ENCODE results near the gene OR10D3.
"Not testable (repeated sequence)": the region's sequence is repeated elsewhere in the genome, so short reads cannot be mapped to it uniquely, and the experiment has no call there.

Gene OR10D3

DNA sequence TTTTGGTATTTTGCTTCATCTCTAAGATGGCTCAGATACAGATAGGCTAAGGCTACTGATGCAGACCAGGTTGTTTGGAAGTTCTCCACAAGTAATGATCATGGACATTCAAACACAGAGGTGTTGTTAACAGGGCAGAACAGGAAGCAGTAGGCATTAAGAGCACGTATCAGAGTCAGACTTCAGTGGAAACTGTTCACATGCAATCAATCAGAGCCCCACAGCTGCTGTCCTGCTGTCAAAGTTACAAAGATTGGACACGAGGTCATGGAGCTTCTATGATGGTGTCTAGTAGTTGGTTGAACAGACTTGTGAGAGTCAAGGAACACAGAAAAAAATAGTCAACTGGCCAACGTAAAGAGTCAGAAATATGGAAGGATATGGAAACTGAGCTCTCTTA lies 19.8 kb downstream of the OR10D3 start:
- Histone ChIP-seq H3K9me3 (replicated peaks in 1 of 11) (0 out of 22 replicates have a peak, but pooled peaks cover 0 to 9% (median 0%) of the 10 kb centered on the region in 11 experiments), H4K20me1 (no peaks in the 10 kb centered on the region), H3K27ac (no peak overlapping the region), H3K27me3 (no peaks in the 10 kb centered on the region), H3K4me3 (no peak overlapping the region), H3K4me2 (no peak overlapping the region), H3K4me1 (peaks cover 0 to 9% (median 0%) of the 10 kb centered on the region in 10 experiments; a peak in 4 of 20 replicates), H3K9ac (no peak overlapping the region), H3K36me3 (no peaks in the 10 kb centered on the region)
- no peak for TF ChIP-seq Cebpa-rat (IDR thresholded peaks at IDR 0.05)

DNA sequence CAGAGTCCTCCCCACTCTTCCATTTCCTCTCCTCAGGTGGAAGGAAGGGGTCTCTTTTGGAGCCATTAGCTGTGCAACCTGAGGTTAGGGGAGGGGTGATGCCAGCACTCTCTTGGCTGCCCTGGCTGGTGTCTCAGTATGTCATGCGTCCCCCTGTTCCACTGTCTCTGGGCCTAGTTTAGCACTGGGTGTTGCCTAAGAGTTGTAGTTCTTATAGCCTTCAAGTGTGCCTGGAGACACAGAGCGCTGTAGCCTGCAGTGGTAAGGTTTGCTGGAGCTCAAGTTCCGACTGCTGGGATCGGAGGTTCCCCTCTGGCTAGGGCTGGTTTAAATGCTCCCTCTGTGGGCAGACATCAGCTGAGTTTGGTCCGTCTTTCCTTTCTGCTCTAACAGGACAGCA lies 20.9 kb downstream of the OR10D3 start:
- H4K20me1 ChIP-seq: no peaks in the 10 kb centered on the region
- H3K27ac ChIP-seq: no peak overlapping the region
- no peak overlapping the region for H3K4me3 ChIP-seq
- H3K9me3 ChIP-seq (replicated peaks in 1 of 11): 0 out of 22 replicates have a peak, but pooled peaks cover 0 to 4% (median 0%) of the 10 kb centered on the region in 11 experiments
- no peaks in the 10 kb centered on the region for H3K36me3 ChIP-seq
- H3K27me3 ChIP-seq: no peaks in the 10 kb centered on the region
- H3K9ac ChIP-seq: no peak overlapping the region
- no peak for TF ChIP-seq Cebpa-rat (IDR thresholded peaks at IDR 0.05)
- no peak overlapping the region for H3K4me2 ChIP-seq
- peaks cover 0 to 9% (median 0%) of the 10 kb centered on the region in 10 experiments; a peak in 3 of 20 replicates for H3K4me1 ChIP-seq

GRCh38 chr11:124207102-124207792 lies 24.1 kb downstream of the OR10D3 start:
- no peaks in the 10 kb centered on the region for H3K36me3 ChIP-seq
- TF ChIP-seq Cebpa-rat (IDR thresholded peaks at IDR 0.05): no peak
- H3K4me2 ChIP-seq: peak overlapping the region in 2 of 11 experiments; percentile 46 to 52; a peak in 4 of 22 replicates
- H3K4me3 ChIP-seq: no peak overlapping the region
- H3K27me3 ChIP-seq: no peaks in the 10 kb centered on the region
- no peaks in the 10 kb centered on the region for H3K9me3 ChIP-seq (replicated peaks in 1 of 11)
- peaks cover 0 to 9% (median 0%) of the 10 kb centered on the region in 10 experiments; a peak in 3 of 20 replicates for H3K4me1 ChIP-seq
- H4K20me1 ChIP-seq: no peaks in the 10 kb centered on the region; a peak in 1 of 22 replicates
- H3K27ac ChIP-seq: no peak overlapping the region
- no peak overlapping the region for H3K9ac ChIP-seq

DNA sequence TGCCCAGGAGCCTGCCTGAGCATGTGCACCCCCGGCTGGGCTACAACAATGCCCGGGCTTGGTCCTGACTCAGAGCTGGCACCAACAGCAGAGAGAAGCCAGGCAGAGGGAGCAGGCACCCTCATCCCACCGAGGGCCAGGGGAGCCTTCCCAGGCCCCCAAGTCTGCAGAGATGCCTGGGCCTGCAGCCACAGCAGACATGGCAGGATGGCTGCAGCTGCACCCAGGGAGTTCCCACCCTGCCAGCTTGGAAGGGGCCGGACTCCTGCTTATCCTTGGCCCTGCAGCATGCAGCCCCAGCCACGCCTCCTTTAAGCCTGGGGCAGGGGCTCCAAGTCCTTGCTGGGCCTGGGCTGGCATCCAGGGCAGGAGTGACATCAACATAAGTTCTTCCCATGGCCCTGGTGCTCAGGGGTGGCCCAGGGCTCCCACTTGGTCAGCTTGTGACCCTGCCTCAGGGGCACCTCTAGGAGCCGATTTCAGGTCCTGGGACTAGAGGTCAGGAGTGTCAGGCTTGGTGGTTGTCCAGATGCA lies 26.7 kb downstream of the OR10D3 start:
- Histone ChIP-seq H3K9me3 (replicated peaks in 1 of 11) (no peaks in the 10 kb centered on the region), H3K4me1 (peaks cover 0 to 9% (median 0%) of the 10 kb centered on the region in 10 experiments; a peak in 3 of 20 replicates), H3K4me3 (no peak overlapping the region), H3K27ac (no peak overlapping the region), H4K20me1 (no peaks in the 10 kb centered on the region; a peak in 1 of 22 replicates), H3K9ac (no peak overlapping the region), H3K4me2 (no peak overlapping the region), H3K27me3 (no peaks in the 10 kb centered on the region), H3K36me3 (no peaks in the 10 kb centered on the region)
- no peak for TF ChIP-seq Cebpa-rat (IDR thresholded peaks at IDR 0.05)

DNA sequence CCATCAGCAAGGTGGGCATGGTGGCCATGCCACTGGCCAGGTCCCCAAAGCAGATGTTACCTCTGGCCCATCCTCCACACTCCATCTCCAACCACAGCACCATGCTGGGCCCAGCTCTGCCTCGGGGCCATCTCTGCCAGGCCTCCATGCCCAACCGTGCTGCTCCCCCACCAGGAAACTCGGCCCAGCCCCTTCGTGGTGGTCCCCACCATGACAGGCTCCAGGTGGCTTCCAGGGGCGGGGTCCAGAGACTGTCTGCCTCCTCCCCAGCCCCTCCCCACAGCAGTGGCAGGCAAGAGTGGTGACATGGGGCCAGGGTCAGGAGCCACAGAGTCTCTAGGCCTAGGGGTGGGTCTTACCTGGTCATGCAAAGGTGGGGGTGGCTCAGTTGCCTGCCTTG lies 27.3 kb downstream of the OR10D3 start:
- Histone ChIP-seq H3K4me1 (peaks cover 0 to 9% (median 0%) of the 10 kb centered on the region in 10 experiments; a peak in 3 of 20 replicates), H3K4me2 (no peak overlapping the region), H3K4me3 (no peak overlapping the region), H3K9me3 (replicated peaks in 1 of 11) (no peaks in the 10 kb centered on the region), H3K27ac (no peak overlapping the region), H3K9ac (no peak overlapping the region), H3K27me3 (no peaks in the 10 kb centered on the region), H3K36me3 (no peaks in the 10 kb centered on the region), H4K20me1 (no peaks in the 10 kb centered on the region; a peak in 1 of 22 replicates)
- TF ChIP-seq Cebpa-rat (IDR thresholded peaks at IDR 0.05): no peak

- Histone ChIP-seq H3K4me2 (no peak overlapping the region), H3K36me3 (no peaks in the 10 kb centered on the region), H3K9ac (no peak overlapping the region), H3K9me3 (replicated peaks in 1 of 11) (no peaks in the 10 kb centered on the region), H4K20me1 (no peaks in the 10 kb centered on the region; a peak in 1 of 22 replicates), H3K4me1 (peaks cover 0 to 9% (median 0%) of the 10 kb centered on the region in 10 experiments; a peak in 3 of 20 replicates), H3K4me3 (no peak overlapping the region), H3K27me3 (no peaks in the 10 kb centered on the region), H3K27ac (no peak overlapping the region)
- no peak for TF ChIP-seq Cebpa-rat (IDR thresholded peaks at IDR 0.05)
These were observed 28.2 kb downstream of the OR10D3 start for GRCh38 chr11:124211321-124211720.

- TF ChIP-seq Cebpa-rat (IDR thresholded peaks at IDR 0.05): no peak
- H3K4me1 ChIP-seq: no peaks in the 10 kb centered on the region
These were observed 30.9 kb downstream of the OR10D3 start for GRCh38 chr11:124214027-124214426.

DNA sequence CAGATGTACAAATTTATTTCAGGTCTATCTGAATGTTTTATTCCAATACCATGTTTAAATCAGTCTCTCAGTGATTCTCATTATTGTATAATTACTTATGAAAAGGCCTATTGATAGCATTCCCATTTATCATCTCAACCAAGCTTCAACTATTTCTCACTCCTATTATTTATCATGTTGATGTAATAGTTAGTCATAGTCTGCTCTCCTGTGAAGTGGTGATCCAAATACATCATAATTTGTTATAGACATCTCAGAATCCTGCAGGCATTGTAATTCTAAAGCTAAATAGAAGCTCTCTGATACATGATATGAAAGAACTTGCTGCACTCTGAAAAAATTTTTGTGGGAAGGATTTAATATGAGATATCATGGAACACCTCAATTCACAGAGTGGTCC lies 36.0 kb downstream of the OR10D3 start:
- H4K20me1 ChIP-seq: no peaks in the 10 kb centered on the region
- no peaks in the 10 kb centered on the region for H3K36me3 ChIP-seq
- TF ChIP-seq Cebpa-rat (IDR thresholded peaks at IDR 0.05): no peak
- no peaks in the 10 kb centered on the region for H3K27me3 ChIP-seq
- no peak overlapping the region for H3K9ac ChIP-seq
- H3K4me1 ChIP-seq: peaks cover 0 to 2% (median 0%) of the 10 kb centered on the region in 10 experiments; a peak in 2 of 20 replicates
- no peak overlapping the region for H3K4me3 ChIP-seq
- no peaks in the 10 kb centered on the region for H3K9me3 ChIP-seq (replicated peaks in 1 of 11)
- H3K27ac ChIP-seq: no peak overlapping the region
- no peak overlapping the region for H3K4me2 ChIP-seq

More at GRCh38 chr11:124214027-124214426, 30.9 kb downstream of the OR10D3 start:
- Histone ChIP-seq H4K20me1 (no peaks in the 10 kb centered on the region; a peak in 1 of 22 replicates), H3K9me3 (replicated peaks in 1 of 11) (no peaks in the 10 kb centered on the region), H3K4me2 (no peak overlapping the region), H3K36me3 (no peaks in the 10 kb centered on the region), H3K9ac (no peak overlapping the region), H3K27me3 (no peaks in the 10 kb centered on the region), H3K27ac (no peak overlapping the region), H3K4me3 (no peak overlapping the region)

GRCh38 chr11:124222407-124222806 lies 39.3 kb downstream of the OR10D3 start:
- Histone ChIP-seq H3K4me1 (peaks cover 0 to 16% (median 2%) of the 10 kb centered on the region in 10 experiments; a peak in 9 of 20 replicates), H3K27ac (no peak overlapping the region), H3K4me2 (no peak overlapping the region), H3K9me3 (replicated peaks in 1 of 11) (no peaks in the 10 kb centered on the region), H3K4me3 (no peak overlapping the region), H4K20me1 (no peaks in the 10 kb centered on the region), H3K36me3 (no peaks in the 10 kb centered on the region), H3K27me3 (no peaks in the 10 kb centered on the region), H3K9ac (no peak overlapping the region)
- no peak for TF ChIP-seq Cebpa-rat (IDR thresholded peaks at IDR 0.05)

DNA sequence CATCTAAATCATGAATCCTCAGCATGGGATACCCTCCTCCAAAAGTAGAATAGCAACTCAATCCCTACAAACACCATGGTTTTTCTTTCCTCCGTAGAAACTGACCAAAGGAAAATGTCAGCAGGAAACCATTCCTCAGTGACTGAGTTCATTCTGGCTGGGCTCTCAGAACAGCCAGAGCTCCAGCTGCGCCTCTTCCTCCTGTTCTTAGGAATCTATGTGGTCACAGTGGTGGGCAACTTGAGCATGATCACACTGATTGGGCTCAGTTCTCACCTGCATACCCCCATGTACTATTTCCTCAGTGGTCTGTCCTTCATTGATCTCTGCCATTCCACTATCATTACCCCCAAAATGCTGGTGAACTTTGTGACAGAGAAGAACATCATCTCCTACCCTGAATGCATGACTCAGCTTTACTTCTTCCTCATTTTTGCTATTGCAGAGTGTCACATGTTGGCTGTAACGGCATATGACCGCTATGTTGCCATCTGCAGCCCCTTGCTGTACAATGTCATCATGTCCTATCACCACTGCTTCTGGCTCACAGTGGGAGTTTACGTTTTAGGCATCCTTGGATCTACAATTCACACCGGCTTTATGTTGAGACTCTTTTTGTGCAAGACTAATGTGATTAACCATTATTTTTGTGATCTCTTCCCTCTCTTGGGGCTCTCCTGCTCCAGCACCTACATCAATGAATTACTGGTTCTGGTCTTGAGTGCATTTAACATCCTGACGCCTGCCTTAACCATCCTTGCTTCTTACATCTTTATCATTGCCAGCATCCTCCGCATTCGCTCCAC lies 41.7 kb downstream of the OR10D3 start:
- not testable (repeated sequence) for H4K20me1 ChIP-seq; H3K9ac ChIP-seq; H3K36me3 ChIP-seq; H3K27me3 ChIP-seq; H3K9me3 ChIP-seq (replicated peaks in 1 of 11); H3K4me3 ChIP-seq
- Histone ChIP-seq H3K4me2 (peak overlapping the region in 5 of 11 experiments; percentile 45 to 66 (median 52); a peak in 9 of 22 replicates), H3K27ac (peak overlapping the region in 7 of 11 experiments; percentile 28 to 73 (median 46); a peak in 9 of 22 replicates), H3K4me1 (peaks cover 0 to 16% (median 2%) of the 10 kb centered on the region in 10 experiments; a peak in 9 of 20 replicates)
